Renal pelvis (tissue), 4 donors: Measurements from ENCODE around the gene MXD3. TPM values are rescaled to one million over a fixed set of nuclear protein-coding genes. Genes with fewer than 3 reads are reported as not detected.
"Not testable (repeated sequence)": the region's sequence is repeated elsewhere in the genome, so short reads cannot be mapped to it uniquely, and the experiment has no call there.

ENCODE experiments used
- DNase-seq: peaks from one replicate; pipeline ENCODE4 v3.0.0-alpha.2; 2013
- polyA plus RNA-seq, 3 donors: library from polyadenylated mRNA; unstranded; fragments of 120-200 nt; gene quantifications; one replicate each; pipeline ENCODE4 v1.2.1, GENCODE V29; 2013; ENCODE audit not compliant: insufficient read length in 3 of 3

MXD3 gene
- polyA plus RNA-seq, 3 donors: 22.4 to 30.8 (median 26.2) TPM

DNA sequence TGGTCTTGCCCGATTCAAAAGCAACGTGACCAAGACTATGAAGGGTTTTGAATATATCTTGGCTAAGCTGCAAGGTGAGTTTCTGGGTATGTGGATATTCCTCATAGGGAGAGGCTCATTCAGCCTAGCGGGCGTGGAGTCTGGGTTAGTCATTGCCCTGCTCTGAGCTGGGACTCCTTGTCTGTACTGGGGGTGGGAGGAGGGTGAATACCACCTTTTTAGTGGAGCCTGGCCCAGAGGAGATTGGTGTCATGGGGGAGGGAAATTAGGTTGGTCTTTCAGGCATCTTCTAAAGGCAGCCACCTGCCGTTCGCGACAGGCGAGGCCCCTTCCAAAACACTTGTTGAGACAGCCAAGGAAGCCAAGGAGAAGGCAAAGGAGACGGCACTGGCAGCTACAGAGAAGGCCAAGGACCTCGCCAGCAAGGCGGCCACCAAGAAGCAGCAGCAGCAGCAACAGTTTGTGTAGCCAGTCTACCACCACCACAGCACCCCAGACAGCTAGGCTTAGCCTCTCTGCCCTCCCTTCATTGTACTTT, 5.5 kb downstream of the MXD3 start:
- not testable (repeated sequence) for DNase-seq

DNA sequence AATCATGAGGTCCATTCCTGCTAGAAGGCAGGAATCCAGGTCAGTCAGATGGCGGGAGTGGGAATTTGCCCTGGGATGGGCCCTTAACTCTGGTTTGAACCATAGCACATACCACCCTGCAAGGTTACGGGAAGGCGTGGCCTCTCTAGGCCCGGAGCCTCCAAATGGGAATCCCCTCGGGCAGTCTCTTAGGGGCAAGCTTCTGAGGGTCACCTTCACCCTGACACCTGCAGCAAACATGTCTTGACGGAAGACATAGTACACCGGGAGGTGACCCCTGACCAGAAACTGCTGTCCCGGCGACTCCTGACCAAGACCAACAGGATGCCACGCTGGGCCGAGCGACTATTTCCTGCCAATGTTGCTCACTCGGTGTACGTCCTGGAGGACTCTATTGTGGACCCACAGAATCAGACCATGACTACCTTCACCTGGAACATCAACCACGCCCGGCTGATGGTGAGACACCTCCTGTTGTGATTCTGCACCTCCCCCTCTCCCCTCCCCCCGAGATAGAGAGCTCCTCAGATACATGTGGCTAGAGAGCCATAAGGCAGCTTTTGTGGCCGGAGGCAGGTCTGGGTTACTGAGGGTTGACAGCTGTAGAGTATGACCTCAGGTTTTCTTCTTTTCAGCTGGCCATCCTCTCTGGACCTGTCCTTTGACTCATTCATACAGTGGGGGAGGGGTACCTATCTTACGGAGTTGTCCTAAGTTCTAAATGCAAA, 7.1 kb downstream of the MXD3 start:
- no peak for DNase-seq

GRCh38 chr5:177303925-177304391, 7.7 kb downstream of the MXD3 start:
- no peak for DNase-seq

DNA sequence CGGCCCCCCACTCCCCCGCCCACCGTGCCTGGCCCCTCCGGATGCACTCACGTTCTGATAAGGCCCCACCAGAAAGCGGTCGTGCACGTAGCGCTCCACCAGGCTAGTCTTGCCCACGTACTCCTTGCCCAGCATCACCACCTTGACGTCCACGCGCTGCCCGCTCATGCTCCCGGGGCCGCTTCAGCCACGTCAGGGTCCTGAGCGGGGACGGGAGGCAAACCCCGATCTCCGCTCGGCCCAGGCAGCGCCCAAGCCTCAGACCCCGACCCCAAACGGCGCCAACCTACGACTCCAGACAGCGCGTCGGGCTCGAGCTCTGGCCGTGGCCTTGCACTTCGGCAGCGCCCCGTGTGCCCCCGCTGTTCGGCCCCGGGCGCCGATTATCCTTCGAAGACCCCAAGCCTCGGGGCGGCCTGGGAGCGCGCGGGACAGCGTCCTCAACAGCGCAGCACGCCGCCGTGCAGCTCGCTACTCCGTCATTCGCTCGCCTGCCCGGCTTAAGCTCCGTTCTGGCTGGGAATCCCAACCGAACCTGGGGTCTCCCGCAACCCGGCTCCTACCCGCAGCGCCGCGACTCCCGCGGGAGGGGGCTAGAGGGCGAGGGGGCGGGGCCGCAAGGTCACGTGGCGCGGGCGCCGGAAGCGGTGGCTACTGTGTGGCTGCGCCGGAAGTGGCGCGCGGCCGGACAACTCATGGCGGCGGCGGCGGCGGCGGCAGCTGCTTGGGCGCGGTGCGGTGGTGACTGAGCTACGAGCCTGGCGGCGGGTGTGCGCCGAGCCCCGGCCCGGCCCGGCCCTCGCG, 8.4 kb downstream of the MXD3 start, which contains the start of the genes PRELID1 and RAB24:
TSS of gene PRELID1 (plus strand) at position 679 of the 804 bp plus-strand sequence. CDS start 187 bp downstream, outside the sequence.
TSS of gene RAB24 (minus strand) at position 599 of the 804 bp plus-strand sequence. CDS start at position 168, 431 bp downstream.
- peak; percentile 86 for DNase-seq

DNA sequence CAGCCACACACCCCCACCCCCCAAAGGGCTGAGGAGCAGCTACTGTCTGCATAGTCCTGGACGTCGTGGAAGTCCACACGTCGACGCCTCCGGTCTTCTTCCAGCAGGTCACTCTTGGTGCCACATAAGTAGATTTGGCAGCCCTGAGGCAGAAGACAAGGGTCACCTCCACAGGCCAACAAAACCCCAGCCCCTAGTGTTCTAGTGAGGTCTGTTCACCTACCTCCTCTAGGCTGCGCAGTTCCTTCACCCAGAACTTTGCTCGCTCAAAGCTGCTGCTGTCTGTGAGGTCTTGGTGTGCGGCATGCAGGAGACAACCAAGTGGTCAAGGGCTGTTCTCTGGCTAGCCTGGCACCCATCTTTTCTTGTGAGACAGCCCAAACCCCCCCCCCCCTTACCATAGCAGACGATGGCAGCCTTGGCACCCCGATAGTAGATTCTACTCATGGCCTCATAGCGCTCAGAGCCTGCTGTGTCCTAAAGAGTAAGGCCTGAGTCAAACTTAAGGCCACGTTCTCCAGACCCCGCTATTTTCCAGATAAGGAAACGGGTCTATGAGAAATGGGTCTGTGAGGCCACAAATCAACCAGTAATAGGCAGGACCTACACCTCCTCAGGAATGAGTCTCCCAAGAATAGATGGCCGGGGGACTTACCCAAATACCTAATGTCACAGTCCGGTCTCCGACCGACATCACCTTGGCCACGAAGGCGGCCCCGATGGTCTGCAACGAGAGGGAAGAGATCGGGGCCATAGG, 9.2 kb downstream of the MXD3 start:
- DNase-seq: no peak

GRCh38 chr5:177301503-177302165, 10.1 kb downstream of the MXD3 start:
- no peak for DNase-seq

- no peak for DNase-seq
Observed at GRCh38 chr5:177300951-177301350, 10.7 kb downstream of the MXD3 start.

DNA sequence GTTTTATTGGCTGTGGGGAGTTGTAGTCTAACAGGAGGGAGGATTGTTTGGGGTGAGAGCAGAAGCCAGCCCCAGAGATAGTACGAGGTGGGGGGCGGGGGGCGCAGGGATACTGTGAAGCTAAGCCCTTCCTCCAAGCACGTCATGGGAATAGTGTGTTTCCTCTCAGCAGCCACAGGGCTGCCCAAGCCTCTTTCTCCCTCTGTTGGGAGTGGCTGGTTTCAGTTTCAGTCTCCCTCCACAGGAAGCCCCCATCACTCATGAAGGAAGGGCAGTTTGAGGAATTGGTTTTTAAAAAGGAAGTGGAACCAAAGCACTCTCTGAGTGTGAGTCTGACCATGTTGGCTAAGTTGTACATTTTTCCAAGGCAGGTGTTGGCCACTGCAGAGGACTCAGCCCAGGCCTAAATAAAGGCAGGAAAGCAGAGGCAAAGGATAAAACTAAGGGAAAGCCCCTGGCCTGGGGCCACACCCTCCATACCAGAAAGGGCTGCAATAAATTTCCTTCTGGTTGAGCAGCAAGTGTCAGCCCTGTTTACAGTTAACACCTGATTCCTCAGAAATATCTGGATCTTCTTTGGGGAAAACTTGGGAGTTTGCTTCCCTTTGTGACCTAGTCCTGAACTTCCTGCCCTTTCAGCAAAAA, 11.3 kb downstream of the MXD3 start:
- DNase-seq: no peak

DNA sequence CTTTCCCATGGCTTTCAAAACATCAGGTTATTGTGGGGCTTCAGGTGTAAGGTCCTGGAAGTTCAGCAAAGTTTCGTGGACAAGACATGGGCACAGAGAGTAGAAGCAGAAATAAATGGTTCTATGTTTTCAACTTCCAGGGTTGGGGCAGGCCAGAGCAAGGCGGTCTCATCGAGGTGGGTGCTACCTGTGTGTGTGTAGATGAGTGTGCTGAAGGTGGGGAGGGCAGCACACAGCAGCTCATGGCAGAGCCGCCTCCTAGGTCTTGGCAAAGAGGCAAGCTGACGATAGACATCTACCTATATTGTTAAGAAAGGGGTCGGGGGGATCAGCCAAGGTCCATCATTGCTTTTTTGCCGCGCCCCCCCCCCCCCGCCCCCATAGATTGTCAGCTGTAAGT, 12.0 kb downstream of the MXD3 start:
- DNase-seq: no peak

DNA sequence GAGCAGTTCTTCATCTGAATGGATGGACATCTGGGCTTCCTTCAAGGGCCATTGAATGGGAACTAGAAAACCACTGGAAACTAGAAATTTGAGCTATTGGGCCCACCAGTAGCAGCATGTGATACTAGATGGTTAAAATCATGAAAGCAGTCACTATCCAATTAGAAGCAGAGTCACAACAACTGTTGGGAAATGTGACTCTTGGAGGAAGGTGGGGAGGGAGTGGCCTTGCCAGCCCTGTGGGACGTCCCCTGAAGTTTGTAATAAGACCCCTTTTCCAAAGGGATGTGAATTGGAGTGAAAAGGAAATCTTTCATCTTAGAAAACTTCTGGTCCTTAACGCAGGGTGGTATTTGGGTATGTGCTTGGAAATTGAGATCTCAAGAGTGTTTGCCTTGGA, 13.8 kb downstream of the MXD3 start:
- DNase-seq: no peak

GRCh38 chr5:177296581-177296980, 15.1 kb downstream of the MXD3 start:
- DNase-seq: no peak

GRCh38 chr5:177295924-177296323, 15.8 kb downstream of the MXD3 start:
- no peak for DNase-seq

- DNase-seq: no peak
Observed at GRCh38 chr5:177294632-177295031, 17.1 kb downstream of the MXD3 start.

GRCh38 chr5:177293819-177294581, 17.7 kb downstream of the MXD3 start:
- DNase-seq: no peak

- no peak for DNase-seq
Observed at GRCh38 chr5:177291735-177292134, 20.0 kb downstream of the MXD3 start.

DNA sequence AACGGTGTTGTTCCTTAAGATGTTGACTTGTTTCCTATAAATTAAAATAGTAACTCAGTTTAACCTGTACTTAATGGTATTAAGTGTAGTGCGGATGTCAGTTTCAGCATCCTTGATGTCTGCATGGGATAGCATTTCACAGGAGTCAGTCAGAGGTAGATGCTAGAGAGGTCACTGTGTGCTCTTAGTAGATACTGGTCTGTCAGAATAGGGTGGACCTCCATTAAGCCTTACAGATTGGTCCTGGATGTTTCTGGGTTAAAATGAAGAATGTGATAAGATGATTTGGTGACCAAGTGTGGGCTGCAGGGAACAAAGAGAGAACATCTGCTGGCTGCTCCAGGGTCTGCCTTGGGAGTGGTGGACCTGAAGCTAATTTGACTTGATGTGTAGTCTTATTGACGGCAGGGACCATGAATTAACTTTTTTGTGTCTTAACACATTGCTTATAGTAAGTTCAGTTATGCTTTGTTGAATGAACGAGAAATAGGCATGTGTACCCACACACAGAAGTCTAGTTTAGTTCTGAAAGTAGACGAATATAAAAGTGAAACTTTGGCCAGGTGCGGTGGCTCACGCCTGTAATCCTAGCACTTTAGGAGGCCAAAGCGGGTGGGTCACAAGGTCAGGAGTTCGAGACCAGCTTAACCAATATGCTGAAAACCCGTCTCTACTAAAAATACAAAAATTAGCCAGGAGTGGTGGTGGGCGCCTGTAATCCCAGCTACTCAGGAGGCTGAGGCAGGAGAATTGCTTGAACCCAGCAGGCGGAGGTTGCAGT, 20.7 kb downstream of the MXD3 start:
- DNase-seq: no peak

DNA sequence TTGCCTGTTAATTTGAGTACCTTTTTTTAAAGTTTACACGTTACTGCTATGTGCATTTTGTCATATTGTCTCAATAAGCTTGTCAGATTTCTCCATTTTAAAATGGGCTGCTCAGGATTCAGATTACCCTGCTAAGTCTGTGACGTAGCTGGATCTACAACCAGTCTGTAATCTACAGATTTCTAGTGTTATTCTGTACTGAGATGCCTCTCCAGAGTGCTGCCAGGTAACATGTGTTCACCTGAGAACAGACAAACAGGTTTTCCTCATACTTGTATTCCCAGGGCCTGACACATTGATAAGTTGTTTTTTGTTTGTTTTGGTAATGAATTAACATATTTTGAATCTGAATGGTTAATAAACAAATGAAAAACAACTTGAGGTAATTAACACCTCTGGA, 23.5 kb downstream of the MXD3 start:
- no peak for DNase-seq

DNA sequence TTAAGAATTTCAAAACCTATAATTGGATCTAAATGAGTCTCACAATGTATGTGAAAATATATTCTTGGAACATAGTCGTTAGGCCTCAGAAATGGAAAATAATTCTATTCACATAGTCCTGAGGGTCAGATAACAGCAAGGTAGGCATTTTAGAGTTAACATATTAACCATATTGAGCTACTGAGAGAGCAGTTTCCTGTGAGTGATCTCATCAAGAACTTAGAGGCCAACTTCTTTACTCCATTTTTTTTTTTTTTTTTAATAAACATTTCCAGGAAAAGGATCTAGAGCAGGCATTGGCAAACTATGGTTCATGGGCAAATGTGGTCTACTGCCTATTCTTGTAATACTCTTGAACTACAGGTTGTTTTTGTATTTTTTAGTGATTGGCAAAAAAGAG, 34.8 kb downstream of the MXD3 start:
- no peak for DNase-seq

- DNase-seq: no peak
Observed at GRCh38 chr5:177275883-177276282, 35.8 kb downstream of the MXD3 start.
